Gastroesophageal sphincter (tissue), 3 donors: ENCODE measurements around the gene RBM38.

Experiments
- POLR2A ChIP-seq, 2 donors: fragments of 450-650 bp; IDR thresholded peaks; one replicate each; pipeline ENCODE4 v1.6.1; 2017; ENCODE audit warnings: antibody characterized with exemption in 2 of 2, mild to moderate bottlenecking in 2 of 2, moderate library complexity in 1 of 2
- POLR2AphosphoS5 ChIP-seq: sonication (generic); formaldehyde crosslinking; IDR thresholded peaks from one replicate; pipeline ENCODE4 v1.6.1; 2017; ENCODE audit warnings: antibody characterized with exemption
- TF ChIP-seq, protein P1 (sequence below), 4 experiments: fragments of 200-600 bp in 2 of 4; fragments of 450-650 bp in 2 of 4; sonication (generic) in 1 of 4; IDR thresholded peaks; one replicate each; pipeline ENCODE4 v1.5.1; 2017 to 2019; ENCODE audit warnings: antibody characterized with exemption in 4 of 4, mild to moderate bottlenecking in 2 of 4, moderate library complexity in 2 of 4

DNA sequence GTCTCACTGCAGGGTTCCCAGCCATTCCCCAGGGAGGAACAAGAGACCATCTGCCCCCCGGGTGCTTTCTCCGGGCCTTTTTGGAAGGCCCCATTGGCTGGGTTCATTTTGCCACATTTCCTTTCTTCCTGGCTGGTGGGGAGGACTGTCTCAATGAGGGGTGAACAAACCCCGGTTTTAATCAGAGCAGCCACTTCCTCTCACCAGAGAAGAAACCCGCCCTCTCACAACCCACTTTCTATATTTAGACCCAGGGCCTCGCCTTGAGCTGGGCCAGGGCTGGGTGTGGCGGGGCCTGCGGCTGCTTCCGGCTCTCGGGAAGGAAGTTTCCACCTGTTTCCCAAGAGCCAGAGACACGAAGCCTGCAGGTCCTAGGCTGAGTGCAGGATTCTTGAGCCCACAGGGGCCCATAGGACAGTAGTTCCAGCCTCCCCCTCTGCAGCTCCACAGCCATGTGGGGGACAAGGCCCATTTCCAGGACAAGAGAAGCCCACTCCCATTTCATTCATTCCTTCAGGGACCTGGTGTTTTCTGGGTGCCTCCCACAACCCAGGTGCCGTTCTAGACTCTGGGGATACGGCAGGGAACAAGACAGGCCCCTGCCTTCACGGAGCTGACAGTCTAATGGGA, 41.8 kb downstream of the RBM38 start:
- TF ChIP-seq POLR2AphosphoS5, result peak; percentile 12
- TF ChIP-seq, protein P1, sequence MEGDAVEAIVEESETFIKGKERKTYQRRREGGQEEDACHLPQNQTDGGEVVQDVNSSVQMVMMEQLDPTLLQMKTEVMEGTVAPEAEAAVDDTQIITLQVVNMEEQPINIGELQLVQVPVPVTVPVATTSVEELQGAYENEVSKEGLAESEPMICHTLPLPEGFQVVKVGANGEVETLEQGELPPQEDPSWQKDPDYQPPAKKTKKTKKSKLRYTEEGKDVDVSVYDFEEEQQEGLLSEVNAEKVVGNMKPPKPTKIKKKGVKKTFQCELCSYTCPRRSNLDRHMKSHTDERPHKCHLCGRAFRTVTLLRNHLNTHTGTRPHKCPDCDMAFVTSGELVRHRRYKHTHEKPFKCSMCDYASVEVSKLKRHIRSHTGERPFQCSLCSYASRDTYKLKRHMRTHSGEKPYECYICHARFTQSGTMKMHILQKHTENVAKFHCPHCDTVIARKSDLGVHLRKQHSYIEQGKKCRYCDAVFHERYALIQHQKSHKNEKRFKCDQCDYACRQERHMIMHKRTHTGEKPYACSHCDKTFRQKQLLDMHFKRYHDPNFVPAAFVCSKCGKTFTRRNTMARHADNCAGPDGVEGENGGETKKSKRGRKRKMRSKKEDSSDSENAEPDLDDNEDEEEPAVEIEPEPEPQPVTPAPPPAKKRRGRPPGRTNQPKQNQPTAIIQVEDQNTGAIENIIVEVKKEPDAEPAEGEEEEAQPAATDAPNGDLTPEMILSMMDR (IDR thresholded peaks at IDR 0.05), result no peak
- TF ChIP-seq POLR2A (IDR thresholded peaks at IDR 0.05), result no peak
